Activated CD8-positive, alpha-beta T cell treated with anti-CD3 and anti-CD28 coated beads for 36 hours (primary cell): ENCODE results near the gene KCND3. TPM values are rescaled to one million over a fixed set of nuclear protein-coding genes. Genes with fewer than 3 reads are reported as not detected.

Source experiments
- ATAC-seq: fragments of 200-7000 bp; cut with Tn5 transposase; one replicate; pipeline ENCODE4 v1.10.0; 2021; ENCODE audit warnings: mild to moderate bottlenecking, moderate library complexity
- CTCF ChIA-PET: fragments of 350-600 bp; sonication (Branson Sonifier 250); formaldehyde crosslinking; loops from one replicate; lab custom pipeline; 2021; ENCODE audit warnings: antibody characterized with exemption; lab: Charles Lee
- POLR2A ChIA-PET: fragments of 350-600 bp; sonication (Branson Sonifier 250); formaldehyde crosslinking; loops from one replicate; lab custom pipeline; 2021; ENCODE audit warnings: antibody characterized with exemption; lab: Charles Lee
- DNase-seq: peaks from one replicate; pipeline ENCODE4 v3.0.0-alpha.2; 2020
- H3K27ac Mint-ChIP-seq: one replicate; pipeline ENCODE4 v1.8.0; 2021; ENCODE audit warnings: mild to moderate bottlenecking, mixed read lengths
- H3K27me3 Mint-ChIP-seq: one replicate; pipeline ENCODE4 v1.8.0; 2021; ENCODE audit warnings: mixed read lengths
- H3K36me3 Mint-ChIP-seq: one replicate; pipeline ENCODE4 v1.8.0; 2021; ENCODE audit warnings: low read depth, mixed read lengths
- H3K4me1 Mint-ChIP-seq: one replicate; pipeline ENCODE4 v1.8.0; 2021; ENCODE audit warnings: low read depth, mixed read lengths
- H3K4me3 Mint-ChIP-seq: one replicate; pipeline ENCODE4 v1.8.0; 2021; ENCODE audit warnings: mild to moderate bottlenecking, moderate library complexity, mixed read lengths
- H3K9me3 Mint-ChIP-seq: one replicate; pipeline ENCODE4 v1.8.0; 2021; ENCODE audit warnings: mixed read lengths
- intact Hi-C: fragments of 100-400 bp; cut with micrococcal nuclease; formaldehyde crosslinking; loops from one replicate; pipeline ENCODE4 v1.10.0; 2022
- total RNA-seq, 2 experiments: library from RNA; stranded (reverse); gene quantifications; one replicate each; pipeline ENCODE4 v1.2.3, GENCODE V29; 2021
- TF ChIP-seq, protein P1 (sequence below): fragments of 200-600 bp; IDR thresholded peaks from one replicate; pipeline ENCODE4 v1.8.0; 2022; ENCODE audit warnings: antibody characterized with exemption, mild to moderate bottlenecking

The KCND3 gene
- total RNA-seq, 2 experiments from 2014 or later: not detected

GRCh38 chr1:112011202-112011601, 21.7 kb upstream of the KCND3 start:
- no peak for ATAC-seq
- TF ChIP-seq, protein P1, sequence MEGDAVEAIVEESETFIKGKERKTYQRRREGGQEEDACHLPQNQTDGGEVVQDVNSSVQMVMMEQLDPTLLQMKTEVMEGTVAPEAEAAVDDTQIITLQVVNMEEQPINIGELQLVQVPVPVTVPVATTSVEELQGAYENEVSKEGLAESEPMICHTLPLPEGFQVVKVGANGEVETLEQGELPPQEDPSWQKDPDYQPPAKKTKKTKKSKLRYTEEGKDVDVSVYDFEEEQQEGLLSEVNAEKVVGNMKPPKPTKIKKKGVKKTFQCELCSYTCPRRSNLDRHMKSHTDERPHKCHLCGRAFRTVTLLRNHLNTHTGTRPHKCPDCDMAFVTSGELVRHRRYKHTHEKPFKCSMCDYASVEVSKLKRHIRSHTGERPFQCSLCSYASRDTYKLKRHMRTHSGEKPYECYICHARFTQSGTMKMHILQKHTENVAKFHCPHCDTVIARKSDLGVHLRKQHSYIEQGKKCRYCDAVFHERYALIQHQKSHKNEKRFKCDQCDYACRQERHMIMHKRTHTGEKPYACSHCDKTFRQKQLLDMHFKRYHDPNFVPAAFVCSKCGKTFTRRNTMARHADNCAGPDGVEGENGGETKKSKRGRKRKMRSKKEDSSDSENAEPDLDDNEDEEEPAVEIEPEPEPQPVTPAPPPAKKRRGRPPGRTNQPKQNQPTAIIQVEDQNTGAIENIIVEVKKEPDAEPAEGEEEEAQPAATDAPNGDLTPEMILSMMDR: no peak
- Mint-ChIP-seq H3K4me3 (no peak overlapping the region), H3K27ac (no peak overlapping the region), H3K36me3 (no peaks in the 10 kb centered on the region), H3K4me1 (no peaks in the 10 kb centered on the region), H3K9me3 (no peaks in the 10 kb centered on the region), H3K27me3 (peaks cover 5% of the 10 kb centered on the region)
- intact Hi-C loops: no loop called here
- ChIA-PET POLR2A (no interaction called here), CTCF (no interaction called here)
- no peak for DNase-seq

DNA sequence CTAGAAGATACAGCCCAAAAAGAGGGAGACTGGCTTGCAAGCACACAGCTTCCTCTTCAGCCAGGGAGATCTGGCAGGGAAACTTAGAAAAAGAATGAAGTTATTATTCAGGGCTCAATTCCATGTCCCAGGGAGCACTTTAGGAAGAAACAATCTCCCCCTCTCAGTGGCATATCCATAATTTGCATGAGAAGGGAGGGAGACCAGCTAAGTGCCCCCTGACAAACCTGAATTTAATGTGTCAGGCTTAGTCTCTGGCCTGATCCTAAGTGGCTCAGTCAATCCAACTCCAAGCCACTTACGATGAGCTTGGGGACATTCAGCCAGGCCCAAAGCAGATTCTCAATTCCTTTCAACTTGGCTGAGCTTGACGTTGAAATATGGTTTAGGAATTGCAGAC, 17.7 kb upstream of the KCND3 start:
- DNase-seq (no peak), ATAC-seq (no peak)
- TF ChIP-seq, protein P1: no peak
- no peaks in the 10 kb centered on the region for H3K4me1 Mint-ChIP-seq
- H3K27ac Mint-ChIP-seq: no peak overlapping the region
- no peaks in the 10 kb centered on the region for H3K27me3 Mint-ChIP-seq
- H3K9me3 Mint-ChIP-seq: no peaks in the 10 kb centered on the region
- ChIA-PET POLR2A (no interaction called here), CTCF (interaction anchor here (0.8 to 2.7 kb wide), 2 partner anchors 10 to 384 kb away, joined by 3 to 7 read pairs; no protein-coding TSS in a partner anchor)
- H3K36me3 Mint-ChIP-seq: no peaks in the 10 kb centered on the region
- intact Hi-C loops: no loop called here
- no peak overlapping the region for H3K4me3 Mint-ChIP-seq

- CTCF ChIA-PET: interaction anchor here (0.8 to 2.7 kb wide), 2 partner anchors 10 to 384 kb away, joined by 3 to 7 read pairs; no protein-coding TSS in a partner anchor
- ATAC-seq (no peak), DNase-seq (no peak)
- Mint-ChIP-seq H3K9me3 (no peaks in the 10 kb centered on the region), H3K36me3 (no peaks in the 10 kb centered on the region), H3K27ac (no peak overlapping the region), H3K4me3 (no peak overlapping the region), H3K4me1 (no peaks in the 10 kb centered on the region), H3K27me3 (peaks cover under 1% of the 10 kb centered on the region)
- TF ChIP-seq, protein P1: no peak
- POLR2A ChIA-PET: no interaction called here
- intact Hi-C loops: no loop called here
Measured at GRCh38 chr1:112006416-112007025, 17.1 kb upstream of the KCND3 start.

- ChIA-PET CTCF (interaction anchor here (1.6 kb wide), 1 partner anchor 10 kb away, joined by 3 read pairs; no protein-coding TSS in a partner anchor), POLR2A (interaction anchor here (0.6 kb wide), 1 partner anchor 10 kb away, joined by 3 read pairs; no protein-coding TSS in a partner anchor)
- H3K4me1 Mint-ChIP-seq: no peaks in the 10 kb centered on the region
- no peaks in the 10 kb centered on the region for H3K9me3 Mint-ChIP-seq
- TF ChIP-seq, protein P1: no peak
- H3K36me3 Mint-ChIP-seq: no peaks in the 10 kb centered on the region
- H3K4me3 Mint-ChIP-seq: no peak overlapping the region
- ATAC-seq: no peak
- H3K27ac Mint-ChIP-seq: no peak overlapping the region
- intact Hi-C loops: no loop called here
- no peak for DNase-seq
- H3K27me3 Mint-ChIP-seq: peaks cover 7% of the 10 kb centered on the region
Measured at GRCh38 chr1:112004076-112004475, 14.6 kb upstream of the KCND3 start.

DNA sequence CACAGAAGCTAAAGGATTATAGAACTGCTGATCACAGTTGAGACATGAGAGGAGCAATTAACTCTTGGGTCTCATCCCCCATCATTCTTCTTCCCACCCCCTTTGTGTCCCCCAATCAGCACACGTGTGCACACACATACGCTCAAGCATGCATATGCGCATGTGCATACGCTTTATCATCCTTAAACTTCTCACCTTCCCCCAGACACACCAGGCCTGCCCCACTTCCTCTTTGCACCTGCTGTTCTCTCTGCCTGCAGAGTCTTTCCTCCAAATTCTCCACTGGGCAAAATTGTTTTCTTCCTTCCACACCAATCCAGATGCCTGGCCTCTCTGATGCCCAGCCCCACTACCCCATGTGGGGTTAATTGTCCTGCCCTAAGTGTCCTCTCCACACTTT, 13.0 kb upstream of the KCND3 start:
- TF ChIP-seq, protein P1: no peak
- no peak for ATAC-seq
- no peak overlapping the region for H3K27ac Mint-ChIP-seq
- ChIA-PET CTCF (no interaction called here), POLR2A (no interaction called here)
- no peaks in the 10 kb centered on the region for H3K4me1 Mint-ChIP-seq
- peaks cover 9% of the 10 kb centered on the region for H3K27me3 Mint-ChIP-seq
- intact Hi-C loops: no loop called here
- no peak overlapping the region for H3K4me3 Mint-ChIP-seq
- no peaks in the 10 kb centered on the region for H3K36me3 Mint-ChIP-seq
- H3K9me3 Mint-ChIP-seq: no peaks in the 10 kb centered on the region
- DNase-seq: no peak
